ENCODE measurements around the gene CILP2. TPM values are rescaled to one million over a fixed set of nuclear protein-coding genes. Genes with fewer than 3 reads are reported as not detected.

Gene CILP2
- total and polyA plus RNA-seq, 2 of the 8 experiments (the other 6 are each of a cell fraction or from before 2014, with no cell fraction given), result 4.4 to 5.8 TPM

GRCh38 chr19:19523177-19523576 lies 14.9 kb upstream of the CILP2 start:
- H3K27ac ChIP-seq (ENCODE audit: low read depth, low read length), result no peak overlapping the region
- H3K79me1 ChIP-seq (ENCODE audit: low read depth, low read length), result peaks cover 15% of the 10 kb centered on the region
- peaks cover 0 to 47% of the 10 kb centered on the region in 2 experiments; a peak in 2 of 4 replicates for H3K79me2 ChIP-seq (ENCODE audit: control insufficient read depth in 1 of 2, insufficient read depth in 2 of 2, low read length in 2 of 2)
- FAIRE-seq, result no peak
- no peak overlapping the region for H3K4me2 ChIP-seq (ENCODE audit: insufficient read depth in 1 of 2, low read depth in 2 of 2, low read length in 2 of 2)
- H3K9me3 ChIP-seq (ENCODE audit: insufficient read depth in 2 of 2, low read depth in 1 of 2, low read length in 1 of 2), result no peaks in the 10 kb centered on the region
- 92% methylated on average over 3 of the region's 3 CpGs; no CpG with 5 or more reads in 1 of the 2 experiments for WGBS, 2 experiments (ENCODE audit: extremely low coverage in 1 of 2, insufficient coverage in 1 of 2, insufficient read length in 1 of 2, insufficient replicate concordance in 2 of 2, low coverage in 1 of 2, low lambda C conversion rate in 2 of 2, missing lambda C conversion rate in 1 of 2)
- no peak overlapping the region for H2BK15ac ChIP-seq (ENCODE audit: low read length)
- peaks cover 6 to 25% of the 10 kb centered on the region in 2 experiments for H4K20me1 ChIP-seq (replicated peaks in 1 of 2; ENCODE audit: control insufficient read depth in 1 of 2, insufficient read depth in 2 of 2, low read length in 2 of 2)
- H3K56ac ChIP-seq (replicated peaks; ENCODE audit: insufficient read length, low read depth, low read length), result no peak overlapping the region
- no peak overlapping the region for H3K14ac ChIP-seq (ENCODE audit: insufficient read length)
- CTCF ChIA-PET (ENCODE audit: partially characterized antibody), result interaction anchor here (2.1 kb wide), 1 partner anchor 32 kb away, joined by 6 read pairs; no protein-coding TSS in a partner anchor
- H2BK120ac ChIP-seq (replicated peaks; ENCODE audit: low read depth, low read length), result no peak overlapping the region
- POLR2A ChIA-PET (ENCODE audit: partially characterized antibody), result interaction anchor here (0.9 to 3.1 kb wide), 3 partner anchors 9 to 33 kb away, joined by 3 to 13 read pairs (median 4); no protein-coding TSS in a partner anchor
- no peak overlapping the region for H2BK20ac ChIP-seq (ENCODE audit: low read length)
- H2BK12ac ChIP-seq (ENCODE audit: low read depth, low read length), result no peak overlapping the region; the same call in 1 of the 2 replicates
- H2BK5ac ChIP-seq (ENCODE audit: low read depth, low read length), result no peak overlapping the region
- H4K8ac ChIP-seq (ENCODE audit: extremely low read depth, insufficient read depth, low read length), result no peak overlapping the region
- no peak overlapping the region for H3K23ac ChIP-seq (ENCODE audit: insufficient read length)
- H4K91ac ChIP-seq (replicated peaks; ENCODE audit: insufficient read length, low read length), result no peak overlapping the region
- no peak overlapping the region for H3K9ac ChIP-seq (replicated peaks in 1 of 4; ENCODE audit: extremely low read depth in 1 of 4, low read depth in 3 of 4, low read length in 3 of 4)
- no peak overlapping the region for H3K18ac ChIP-seq (ENCODE audit: extremely low read depth, low read length)
- H3K23me2 ChIP-seq (ENCODE audit: low read depth, low read length), result no peaks in the 10 kb centered on the region
- no peak overlapping the region for H2AFZ ChIP-seq (ENCODE audit: low read length)
- no peaks in the 10 kb centered on the region for H3K27me3 ChIP-seq (replicated peaks in 1 of 4; ENCODE audit: control insufficient read depth in 3 of 4, extremely low read depth in 1 of 4, insufficient read depth in 3 of 4, low read length in 3 of 4)
- peaks cover 4 to 41% (median 19%) of the 10 kb centered on the region in 4 experiments; a peak in 6 of 8 replicates for H3K36me3 ChIP-seq (ENCODE audit: control insufficient read depth in 2 of 4, insufficient read depth in 4 of 4, low read length in 3 of 4)
- H4K5ac ChIP-seq (ENCODE audit: insufficient read length, low read depth, low read length), result no peak overlapping the region
- H3K4me3 ChIP-seq (ENCODE audit: extremely low read depth in 1 of 4, insufficient read depth in 2 of 4, low read depth in 3 of 4, low read length in 4 of 4), result no peak overlapping the region
- DNase-seq (ENCODE audit: low read depth in 1 of 2, low spot score in 2 of 2), result no peak
- H3K4me1 ChIP-seq (replicated peaks in 1 of 4; ENCODE audit: control insufficient read depth in 3 of 4, insufficient read depth in 4 of 4, low read length in 3 of 4), result no peaks in the 10 kb centered on the region; a peak in 3 of 7 replicates
- no peak overlapping the region for H2AK5ac ChIP-seq (ENCODE audit: low read depth, low read length)
- TF ChIP-seq CTBP2 (IDR thresholded peaks at IDR 0.05; ENCODE audit: borderline replicate concordance, insufficient read depth, insufficient read length, low read length) (no peak), GABPA (IDR thresholded peaks at IDR 0.05; ENCODE audit: borderline replicate concordance, insufficient read depth, low read length) (no peak), TAF1 (IDR thresholded peaks at IDR 0.05; ENCODE audit: low read depth, low read length) (no peak), SIX5 (IDR thresholded peaks at IDR 0.05; ENCODE audit: low read depth, low read length) (no peak), BRCA1 (IDR thresholded peaks at IDR 0.05; ENCODE audit: low read depth, low read length) (no peak), TEAD4 (IDR thresholded peaks at IDR 0.05; ENCODE audit: low read depth, low read length) (no peak), SUZ12 (IDR thresholded peaks at IDR 0.05; ENCODE audit: low read length) (no peak), SP1 (IDR thresholded peaks at IDR 0.05; ENCODE audit: low read depth, low read length) (no peak), RFX5 (IDR thresholded peaks at IDR 0.05; ENCODE audit: borderline replicate concordance, low read depth, low read length) (no peak), SP4 (IDR thresholded peaks at IDR 0.05; ENCODE audit: low read length) (no peak)
- no peak overlapping the region for H3K4ac ChIP-seq (replicated peaks; ENCODE audit: insufficient read length, low read depth, low read length)

All from H1 (cell line).